SK-N-SH treated with all-trans-retinoic acid at 6 μM for 48 hours (cell line): ENCODE measurements around the gene OR13C2.

Experiments used
- ATAC-seq: fragments of 200-7000 bp; cut with Tn5 transposase; 3 replicates; pipeline ENCODE4 v1.9.1; 2020; ENCODE audit warnings: mild to moderate bottlenecking, moderate library complexity
- ARNTL ChIP-seq: fragments of 450-650 bp; formaldehyde crosslinking; IDR thresholded peaks from 2 replicates; pipeline ENCODE4 v1.5.0; 2020; ENCODE audit warnings: low read depth, mild to moderate bottlenecking, moderate library complexity, borderline replicate concordance
- BACH2 ChIP-seq: fragments of 250-450 bp; sonication (Bioruptor Pico); IDR thresholded peaks from 2 replicates; pipeline ENCODE4 v1.9.0; 2021; ENCODE audit warnings: mild to moderate bottlenecking, borderline replicate concordance
- CSDC2 ChIP-seq: fragments of 250-450 bp; sonication (Bioruptor Pico); IDR thresholded peaks from 2 replicates; pipeline ENCODE4 v1.5.0; 2020; ENCODE audit warnings: mild to moderate bottlenecking, moderate library complexity
- CSRNP3 ChIP-seq: fragments of 250-450 bp; sonication (Bioruptor Pico); IDR thresholded peaks from 2 replicates; pipeline ENCODE4 v1.5.1; 2021; ENCODE audit warnings: mild to moderate bottlenecking, moderate library complexity
- ESRRG ChIP-seq: fragments of 250-450 bp; sonication (Bioruptor Pico); IDR thresholded peaks from 2 replicates; pipeline ENCODE4 v1.6.1; 2021; ENCODE audit warnings: mild to moderate bottlenecking
- GLIS3 ChIP-seq: fragments of 250-450 bp; sonication (Bioruptor Pico); IDR thresholded peaks from 2 replicates; pipeline ENCODE4 v1.5.0; 2020; ENCODE audit warnings: mild to moderate bottlenecking, moderate library complexity
- ISL1 ChIP-seq: fragments of 250-450 bp; sonication (Bioruptor Pico); IDR thresholded peaks from 2 replicates; pipeline ENCODE4 v2.1.2; 2022; ENCODE audit warnings: mild to moderate bottlenecking, moderate library complexity
- OSR1 ChIP-seq: fragments of 250-450 bp; sonication (Bioruptor Pico); IDR thresholded peaks from 2 replicates; pipeline ENCODE4 v1.8.0; 2022; ENCODE audit warnings: moderate library complexity, mild to moderate bottlenecking, inconsistent platforms
- PPARA ChIP-seq: fragments of 250-450 bp; sonication (Bioruptor Pico); IDR thresholded peaks from 2 replicates; pipeline ENCODE4 v1.5.0; 2020; ENCODE audit warnings: mild to moderate bottlenecking, borderline replicate concordance
- RARB ChIP-seq: fragments of 250-450 bp; sonication (Bioruptor Pico); IDR thresholded peaks from 2 replicates; pipeline ENCODE4 v1.8.0; 2021; ENCODE audit warnings: mild to moderate bottlenecking, moderate library complexity
- SNAI2 ChIP-seq: fragments of 250-450 bp; sonication (Bioruptor Pico); IDR thresholded peaks from 2 replicates; pipeline ENCODE4 v1.5.0; 2020; ENCODE audit warnings: mild to moderate bottlenecking, moderate library complexity
- TCF4 ChIP-seq: fragments of 250-450 bp; sonication (Bioruptor Pico); IDR thresholded peaks from 2 replicates; pipeline ENCODE4 v1.8.0; 2021; ENCODE audit warnings: mild to moderate bottlenecking, moderate library complexity, borderline replicate concordance
- TOX ChIP-seq: fragments of 250-450 bp; sonication (Bioruptor Pico); IDR thresholded peaks from 2 replicates; pipeline ENCODE4 v1.8.0; 2021; ENCODE audit warnings: mild to moderate bottlenecking, moderate library complexity, borderline replicate concordance
- TSHZ2 ChIP-seq: fragments of 250-450 bp; sonication (Bioruptor Pico); IDR thresholded peaks from 2 replicates; pipeline ENCODE4 v1.5.0; 2020; ENCODE audit warnings: mild to moderate bottlenecking, moderate library complexity
- ZC3H10 ChIP-seq: fragments of 250-450 bp; sonication (Bioruptor Pico); IDR thresholded peaks from 2 replicates; pipeline ENCODE4 v1.5.1; 2021; ENCODE audit warnings: mild to moderate bottlenecking, moderate library complexity
- ZFP3 ChIP-seq: fragments of 250-450 bp; sonication (Bioruptor Pico); IDR thresholded peaks from 2 replicates; pipeline ENCODE4 v1.5.0; 2020; ENCODE audit warnings: mild to moderate bottlenecking, moderate library complexity
- ZFP30 ChIP-seq: fragments of 450-650 bp; formaldehyde crosslinking; IDR thresholded peaks from 2 replicates; pipeline ENCODE4 v1.5.0; 2022; ENCODE audit warnings: mild to moderate bottlenecking, moderate library complexity
- ZNF565 ChIP-seq: fragments of 450-650 bp; formaldehyde crosslinking; conservative IDR thresholded peaks from 2 replicates; pipeline ENCODE4 v1.5.0; 2020; ENCODE audit warnings: low read depth, mild to moderate bottlenecking, moderate library complexity
- ZNF70 ChIP-seq: fragments of 450-650 bp; formaldehyde crosslinking; IDR thresholded peaks from 2 replicates; pipeline ENCODE4 v1.5.0; 2020; ENCODE audit warnings: mild to moderate bottlenecking, moderate library complexity
- ZNF8 ChIP-seq: fragments of 450-650 bp; formaldehyde crosslinking; IDR thresholded peaks from 2 replicates; pipeline ENCODE4 v1.5.0; 2020; ENCODE audit warnings: mild to moderate bottlenecking, moderate library complexity
- TF ChIP-seq, protein P1 (sequence below): fragments of 250-450 bp; sonication (Bioruptor Pico); IDR thresholded peaks from 2 replicates; pipeline ENCODE4 v1.5.1; 2020; ENCODE audit warnings: low read depth, mild to moderate bottlenecking, moderate library complexity
- TF ChIP-seq, protein P2 (sequence below): fragments of 250-450 bp; sonication (Bioruptor Pico); IDR thresholded peaks from 2 replicates; pipeline ENCODE4 v1.8.0; 2021; ENCODE audit warnings: low read depth, mild to moderate bottlenecking, moderate library complexity, borderline replicate concordance

OR13C2 gene

GRCh38 chr9:104577263-104577662 lies 28.2 kb downstream of the OR13C2 start:
- TF ChIP-seq, protein P1, sequence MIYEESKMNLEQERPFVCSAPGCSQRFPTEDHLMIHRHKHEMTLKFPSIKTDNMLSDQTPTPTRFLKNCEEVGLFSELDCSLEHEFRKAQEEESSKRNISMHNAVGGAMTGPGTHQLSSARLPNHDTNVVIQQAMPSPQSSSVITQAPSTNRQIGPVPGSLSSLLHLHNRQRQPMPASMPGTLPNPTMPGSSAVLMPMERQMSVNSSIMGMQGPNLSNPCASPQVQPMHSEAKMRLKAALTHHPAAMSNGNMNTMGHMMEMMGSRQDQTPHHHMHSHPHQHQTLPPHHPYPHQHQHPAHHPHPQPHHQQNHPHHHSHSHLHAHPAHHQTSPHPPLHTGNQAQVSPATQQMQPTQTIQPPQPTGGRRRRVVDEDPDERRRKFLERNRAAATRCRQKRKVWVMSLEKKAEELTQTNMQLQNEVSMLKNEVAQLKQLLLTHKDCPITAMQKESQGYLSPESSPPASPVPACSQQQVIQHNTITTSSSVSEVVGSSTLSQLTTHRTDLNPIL (CRISPR knock-in tag), result no peak
- no peak for TF ChIP-seq BACH2
- TF ChIP-seq, protein P2, sequence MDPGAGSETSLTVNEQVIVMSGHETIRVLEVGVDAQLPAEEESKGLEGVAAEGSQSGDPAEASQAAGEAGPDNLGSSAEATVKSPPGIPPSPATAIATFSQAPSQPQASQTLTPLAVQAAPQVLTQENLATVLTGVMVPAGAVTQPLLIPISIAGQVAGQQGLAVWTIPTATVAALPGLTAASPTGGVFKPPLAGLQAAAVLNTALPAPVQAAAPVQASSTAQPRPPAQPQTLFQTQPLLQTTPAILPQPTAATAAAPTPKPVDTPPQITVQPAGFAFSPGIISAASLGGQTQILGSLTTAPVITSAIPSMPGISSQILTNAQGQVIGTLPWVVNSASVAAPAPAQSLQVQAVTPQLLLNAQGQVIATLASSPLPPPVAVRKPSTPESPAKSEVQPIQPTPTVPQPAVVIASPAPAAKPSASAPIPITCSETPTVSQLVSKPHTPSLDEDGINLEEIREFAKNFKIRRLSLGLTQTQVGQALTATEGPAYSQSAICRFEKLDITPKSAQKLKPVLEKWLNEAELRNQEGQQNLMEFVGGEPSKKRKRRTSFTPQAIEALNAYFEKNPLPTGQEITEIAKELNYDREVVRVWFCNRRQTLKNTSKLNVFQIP, result no peak
- no peak for TF ChIP-seq TOX (CRISPR knock-in tag)
- no peak for TF ChIP-seq PPARA (CRISPR knock-in tag)
- no peak for TF ChIP-seq ZFP3
- no peak for TF ChIP-seq CSDC2 (CRISPR knock-in tag)
- TF ChIP-seq SNAI2 (CRISPR knock-in tag), result no peak
- no peak for TF ChIP-seq TCF4 (CRISPR knock-in tag)
- TF ChIP-seq ZFP30 (CRISPR knock-in tag), result no peak
- TF ChIP-seq RARB (CRISPR knock-in tag), result no peak
- TF ChIP-seq GLIS3, result no peak
- TF ChIP-seq TSHZ2 (CRISPR knock-in tag), result no peak
- no peak for TF ChIP-seq ZC3H10
- TF ChIP-seq CSRNP3 (CRISPR knock-in tag), result no peak
- no peak for TF ChIP-seq ZNF70 (CRISPR knock-in tag)
- no peak for TF ChIP-seq OSR1
- TF ChIP-seq ISL1 (CRISPR knock-in tag), result no peak
- TF ChIP-seq ESRRG (CRISPR knock-in tag), result no peak
- no peak for TF ChIP-seq ARNTL (CRISPR knock-in tag)
- TF ChIP-seq, all 23 proteins: peak for 0

DNA sequence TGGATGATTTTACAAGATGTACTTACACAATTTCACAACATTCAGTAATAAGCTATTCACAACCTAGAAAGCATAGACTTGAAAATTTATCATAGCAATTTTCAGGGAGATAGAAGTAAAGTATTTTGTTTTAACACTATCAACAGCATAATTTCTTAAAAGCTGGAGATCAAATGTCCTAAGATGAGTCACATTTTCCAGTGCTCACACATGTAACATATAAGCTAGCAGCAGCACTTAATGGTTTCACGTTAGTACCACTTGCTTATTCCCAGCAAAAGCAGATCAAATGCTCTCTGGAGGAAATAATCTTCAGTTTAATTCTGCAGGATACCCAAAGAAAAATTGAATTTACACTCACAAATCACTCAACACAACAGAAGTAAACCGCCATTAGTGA lies 30.0 kb downstream of the OR13C2 start:
- ATAC-seq, result no peak
- no peak for TF ChIP-seq SNAI2 (CRISPR knock-in tag)
- no peak for TF ChIP-seq ARNTL (CRISPR knock-in tag)
- TF ChIP-seq GLIS3, result no peak
- no peak for TF ChIP-seq ZC3H10
- TF ChIP-seq TOX (CRISPR knock-in tag), result no peak
- no peak for TF ChIP-seq ISL1 (CRISPR knock-in tag)
- no peak for TF ChIP-seq ZNF565 (CRISPR knock-in tag)
- no peak for TF ChIP-seq OSR1
- no peak for TF ChIP-seq RARB (CRISPR knock-in tag)
- no peak for TF ChIP-seq TSHZ2 (CRISPR knock-in tag)
- no peak for TF ChIP-seq ZNF8 (CRISPR knock-in tag)
- TF ChIP-seq, protein P2, result no peak

More at GRCh38 chr9:104577263-104577662, 28.2 kb downstream of the OR13C2 start:
- no peak for ATAC-seq
